ENCODE measurements around the gene PPP1R14D. TPM values are rescaled to one million over a fixed set of nuclear protein-coding genes. Genes with fewer than 3 reads are reported as not detected.

PPP1R14D gene
- total RNA-seq, 4 donors from 2014 or later = not detected

DNA sequence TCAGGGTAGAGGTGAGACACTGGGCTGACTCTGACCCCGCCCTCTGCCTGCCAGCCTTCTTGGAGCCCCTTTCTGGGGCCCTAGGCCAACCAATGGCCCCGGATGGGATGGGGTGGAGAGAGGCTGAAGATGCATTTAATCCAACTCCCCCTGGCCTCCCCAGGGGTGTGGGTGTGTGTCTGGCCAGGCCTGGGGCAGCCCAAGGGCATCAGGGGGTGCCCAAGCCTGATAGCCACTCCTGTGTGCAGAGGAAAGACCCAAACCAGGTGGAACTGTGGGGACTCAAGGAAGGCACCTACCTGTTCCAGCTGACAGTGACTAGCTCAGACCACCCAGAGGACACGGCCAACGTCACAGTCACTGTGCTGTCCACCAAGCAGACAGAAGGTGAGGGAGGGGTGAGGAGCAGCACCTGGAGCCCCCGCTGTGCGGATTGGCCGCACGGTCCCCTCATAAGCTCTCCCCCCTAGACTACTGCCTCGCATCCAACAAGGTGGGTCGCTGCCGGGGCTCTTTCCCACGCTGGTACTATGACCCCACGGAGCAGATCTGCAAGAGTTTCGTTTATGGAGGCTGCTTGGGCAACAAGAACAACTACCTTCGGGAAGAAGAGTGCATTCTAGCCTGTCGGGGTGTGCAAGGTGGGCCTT lies 24.9 kb upstream of the PPP1R14D start:
- no peak for TF ChIP-seq POLR2A (IDR thresholded peaks at IDR 0.05)
- TF ChIP-seq, protein P1, sequence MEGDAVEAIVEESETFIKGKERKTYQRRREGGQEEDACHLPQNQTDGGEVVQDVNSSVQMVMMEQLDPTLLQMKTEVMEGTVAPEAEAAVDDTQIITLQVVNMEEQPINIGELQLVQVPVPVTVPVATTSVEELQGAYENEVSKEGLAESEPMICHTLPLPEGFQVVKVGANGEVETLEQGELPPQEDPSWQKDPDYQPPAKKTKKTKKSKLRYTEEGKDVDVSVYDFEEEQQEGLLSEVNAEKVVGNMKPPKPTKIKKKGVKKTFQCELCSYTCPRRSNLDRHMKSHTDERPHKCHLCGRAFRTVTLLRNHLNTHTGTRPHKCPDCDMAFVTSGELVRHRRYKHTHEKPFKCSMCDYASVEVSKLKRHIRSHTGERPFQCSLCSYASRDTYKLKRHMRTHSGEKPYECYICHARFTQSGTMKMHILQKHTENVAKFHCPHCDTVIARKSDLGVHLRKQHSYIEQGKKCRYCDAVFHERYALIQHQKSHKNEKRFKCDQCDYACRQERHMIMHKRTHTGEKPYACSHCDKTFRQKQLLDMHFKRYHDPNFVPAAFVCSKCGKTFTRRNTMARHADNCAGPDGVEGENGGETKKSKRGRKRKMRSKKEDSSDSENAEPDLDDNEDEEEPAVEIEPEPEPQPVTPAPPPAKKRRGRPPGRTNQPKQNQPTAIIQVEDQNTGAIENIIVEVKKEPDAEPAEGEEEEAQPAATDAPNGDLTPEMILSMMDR (IDR thresholded peaks at IDR 0.05) = no peak
- no peak for DNase-seq
- Histone ChIP-seq H3K9me3 (no peaks in the 10 kb centered on the region), H3K27ac (no peak overlapping the region), H3K4me1 (peaks cover 5 to 9% of the 10 kb centered on the region in 2 donors), H3K27me3 (no peaks in the 10 kb centered on the region), H3K4me3 (replicated peaks in 1 of 3) (no peak overlapping the region), H3K36me3 (peaks cover 19 to 37% of the 10 kb centered on the region in 2 donors)
- intact Hi-C loops (cut with DNase I) = no loop called here
- WGBS, 2 donors = 92 to 99% methylated on average over 15 to 16 of the region's 16 CpGs

DNA sequence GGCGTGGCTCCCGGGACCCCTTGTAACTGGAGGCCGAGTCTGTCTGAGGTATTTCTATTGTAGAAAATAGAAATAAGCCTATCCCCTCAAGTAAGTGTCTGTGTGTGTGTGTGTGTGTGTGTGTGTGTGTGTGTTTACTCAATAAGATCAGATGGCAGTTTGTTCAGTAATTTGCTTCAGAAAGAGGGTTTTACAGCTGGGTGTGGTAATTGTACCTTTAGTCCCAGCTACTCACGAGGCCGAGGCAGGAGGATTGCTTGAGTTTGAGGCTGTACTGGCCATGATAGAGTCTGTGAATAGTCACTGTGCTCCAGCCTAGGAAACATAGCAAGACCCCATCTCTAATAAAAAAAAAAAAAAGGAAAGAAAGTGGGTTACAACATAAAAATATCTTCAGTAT lies 24.0 kb upstream of the PPP1R14D start:
- TF ChIP-seq POLR2A (IDR thresholded peaks at IDR 0.05) = no peak
- TF ChIP-seq, protein P1 (IDR thresholded peaks at IDR 0.05) = no peak
- Histone ChIP-seq H3K9me3 (no peaks in the 10 kb centered on the region), H3K27ac (no peak overlapping the region), H3K36me3 (peaks cover 19 to 37% of the 10 kb centered on the region in 2 donors), H3K27me3 (no peaks in the 10 kb centered on the region), H3K4me1 (peaks cover 8 to 15% of the 10 kb centered on the region in 2 donors), H3K4me3 (replicated peaks in 1 of 3) (no peak overlapping the region)
- no peak for DNase-seq
- intact Hi-C loops (cut with DNase I) = no loop called here
- WGBS, 2 donors = 92 to 93% methylated on average over 5 of the region's 5 CpGs

DNA sequence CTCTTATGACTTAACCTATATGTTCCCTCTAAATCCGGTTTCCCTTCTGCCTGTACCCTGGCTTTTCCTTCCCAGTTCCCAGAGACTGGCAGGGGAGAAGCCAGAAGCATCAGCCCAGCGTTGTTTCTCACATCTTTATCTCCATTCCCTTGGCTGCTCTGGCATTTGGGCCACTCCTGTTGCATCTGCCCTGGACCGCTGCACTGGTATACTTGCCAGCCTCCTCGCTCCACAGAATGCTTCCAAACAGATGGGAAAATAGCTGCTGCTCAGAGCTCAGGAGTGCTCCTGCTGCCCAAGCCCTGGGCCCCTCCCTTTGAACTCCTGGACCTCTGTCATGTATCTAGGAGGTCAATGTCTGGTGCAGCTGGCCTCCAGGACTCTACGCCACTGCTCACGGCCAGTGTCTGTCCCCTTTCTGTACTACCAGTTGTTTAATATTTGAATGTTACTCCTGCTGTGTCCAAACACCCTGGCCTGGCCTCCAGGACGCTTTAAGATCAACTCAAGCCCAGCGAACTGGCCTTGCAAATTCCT lies 22.1 kb upstream of the PPP1R14D start:
- no peak for TF ChIP-seq POLR2A (IDR thresholded peaks at IDR 0.05)
- TF ChIP-seq, protein P1 (IDR thresholded peaks at IDR 0.05) = no peak

DNA sequence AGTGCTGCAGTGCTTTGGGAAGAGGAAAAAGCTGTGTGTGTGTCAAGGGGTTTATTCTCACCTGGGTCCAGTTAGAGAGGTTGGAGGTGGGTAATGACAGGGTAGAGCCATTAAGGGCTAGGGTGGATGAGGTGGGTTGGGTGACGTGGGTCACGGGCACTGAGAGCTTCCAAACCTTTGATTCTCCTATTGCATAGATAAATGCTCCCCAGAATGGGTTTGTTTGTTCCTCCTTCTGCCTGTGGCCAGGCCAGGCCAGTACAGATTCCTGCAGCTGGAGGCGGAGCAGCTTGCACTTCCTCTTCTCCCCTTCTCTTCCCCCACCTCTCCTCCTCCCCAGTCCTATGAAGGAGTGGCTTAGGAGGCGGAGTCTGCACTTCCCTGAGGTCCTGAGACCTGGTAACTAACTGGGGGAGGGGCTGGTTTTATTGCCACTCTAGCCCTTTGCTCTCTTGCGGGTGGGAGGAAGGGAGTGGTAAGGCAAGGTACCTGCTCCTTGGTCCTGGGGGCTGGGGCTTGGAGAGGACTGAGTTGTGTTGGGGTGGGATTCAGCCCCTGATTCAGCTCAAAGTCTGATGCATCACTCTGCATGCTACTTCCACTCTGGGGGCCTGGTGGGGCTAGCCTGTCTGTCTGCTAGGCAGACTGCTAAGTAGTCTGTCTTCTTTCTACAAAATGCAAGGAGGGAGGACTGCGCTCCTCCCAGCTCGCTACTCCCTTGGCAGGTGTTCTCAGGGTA lies 18.9 kb upstream of the PPP1R14D start:
- WGBS, 2 donors = 55 to 56% methylated on average over 7 of the region's 7 CpGs
- DNase-seq = peak; percentile 86 to 88
- no peaks in the 10 kb centered on the region for H3K9me3 ChIP-seq
- peak overlapping the region; percentile 63 to 90 (median 71) for H3K27ac ChIP-seq
- intact Hi-C loops (cut with DNase I) = no loop called here
- TF ChIP-seq, protein P1 (IDR thresholded peaks at IDR 0.05) = peak in 2 of 6 experiments; percentile 25 to 28
- peak in 1 of 2 donors; percentile 48 for TF ChIP-seq POLR2A (IDR thresholded peaks at IDR 0.05)
- H3K36me3 ChIP-seq = no peaks in the 10 kb centered on the region
- peaks cover 22 to 29% of the 10 kb centered on the region in 2 donors for H3K4me1 ChIP-seq
- no peak overlapping the region for H3K4me3 ChIP-seq (replicated peaks in 1 of 3)
- H3K27me3 ChIP-seq = no peaks in the 10 kb centered on the region

More for the DNA sequence above, 22.1 kb upstream of the PPP1R14D start:
- peaks cover 14 to 26% of the 10 kb centered on the region in 2 donors for H3K4me1 ChIP-seq
- H3K4me3 ChIP-seq (replicated peaks in 1 of 3) = no peak overlapping the region
- 89 to 93% methylated on average over 8 of the region's 8 CpGs for WGBS, 2 donors
- peaks cover 15 to 19% of the 10 kb centered on the region in 2 donors for H3K36me3 ChIP-seq
- no peaks in the 10 kb centered on the region for H3K27me3 ChIP-seq
- H3K9me3 ChIP-seq = no peaks in the 10 kb centered on the region
- intact Hi-C loops (cut with DNase I) = no loop called here
- no peak for DNase-seq
- H3K27ac ChIP-seq = no peak overlapping the region

DNA sequence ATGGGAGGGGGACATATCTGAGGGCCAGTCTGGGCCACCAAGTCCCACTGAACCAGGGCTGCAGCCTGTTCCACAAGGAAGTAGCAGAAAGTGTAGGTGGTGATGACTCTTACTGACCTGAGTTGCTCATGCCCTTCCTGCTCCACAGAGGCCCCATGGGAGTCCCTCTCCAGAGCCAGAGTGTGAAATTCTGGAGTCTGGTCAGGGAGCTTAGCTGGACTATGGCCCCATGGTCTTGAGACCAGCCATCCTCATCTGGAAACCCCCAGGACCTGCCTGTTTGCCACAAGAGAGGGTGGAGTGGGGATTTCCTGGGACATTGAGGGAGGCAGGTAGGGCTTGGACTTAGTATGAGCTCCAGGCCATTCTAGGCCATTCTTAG lies 18.3 kb upstream of the PPP1R14D start:
- intact Hi-C loops (cut with DNase I) = no loop called here
- no peak for TF ChIP-seq POLR2A (IDR thresholded peaks at IDR 0.05)
- TF ChIP-seq, protein P1 (IDR thresholded peaks at IDR 0.05) = no peak
- Histone ChIP-seq H3K27me3 (no peaks in the 10 kb centered on the region), H3K27ac (peak overlapping the region; percentile 63 to 90 (median 71)), H3K4me1 (peaks cover 22 to 29% of the 10 kb centered on the region in 2 donors), H3K9me3 (no peaks in the 10 kb centered on the region), H3K36me3 (no peaks in the 10 kb centered on the region), H3K4me3 (replicated peaks in 1 of 3) (no peak overlapping the region)
- peak in 1 of 2 donors; percentile 8 for DNase-seq

Data from thyroid gland (tissue), 4 donors.